GM12878 (cell line): ENCODE measurements around the gene KLLN.

Source experiments
- ATF3 ChIP-seq: IDR thresholded peaks from 2 replicates; pipeline ENCODE4 v1.6.1; 2011; ENCODE audit warnings: low read depth, mild to moderate bottlenecking, low read length, moderate library complexity, borderline replicate concordance; ENCODE audit errors: extremely low read depth
- CTCF ChIP-seq, 3 experiments: IDR thresholded peaks in 2 of 3; conservative IDR thresholded peaks in 1 of 3; 2 replicates each; pipeline ENCODE4 v1.5.1; 2011; ENCODE audit warnings: low read depth in 3 of 3, low read length in 3 of 3, mild to moderate bottlenecking in 3 of 3, control low read depth in 2 of 3, moderate library complexity in 2 of 3, inconsistent platforms in 1 of 3, mixed read lengths in 1 of 3; ENCODE audit not compliant: control insufficient read depth in 2 of 3, insufficient read depth in 1 of 3; ENCODE audit errors: extremely low read depth in 1 of 3
- NKRF ChIP-seq: fragments of 450-650 bp; conservative IDR thresholded peaks from 2 replicates; pipeline ENCODE4 v1.6.1; 2017; ENCODE audit warnings: mild to moderate bottlenecking, moderate library complexity
- POLR2AphosphoS2 ChIP-seq: IDR thresholded peaks from 2 replicates; pipeline ENCODE4 v1.6.1; 2011; ENCODE audit warnings: low read depth, mild to moderate bottlenecking, low read length, improper control_type of control experiment, moderate library complexity
- SMC3 ChIP-seq: IDR thresholded peaks from 2 replicates; pipeline ENCODE4 v1.6.1; 2011; ENCODE audit warnings: low read length, improper control_type of control experiment, borderline replicate concordance
- TCF12 ChIP-seq: IDR thresholded peaks from 2 replicates; pipeline ENCODE4 v1.6.1; 2011; ENCODE audit warnings: low read depth, mild to moderate bottlenecking, low read length

GRCh38 chr10:87878664-87879459 is 15.5 kb upstream of the KLLN start:
- no peak for TF ChIP-seq POLR2AphosphoS2
- TF ChIP-seq NKRF, result no peak
- no peak for TF ChIP-seq ATF3
- no peak for TF ChIP-seq CTCF (IDR thresholded peaks at IDR 0.05 in 2 of 3, conservative IDR thresholded peaks at IDR 0.05 in 1 of 3; ENCODE audit: control insufficient read depth in 2 of 3, extremely low read depth in 1 of 3, insufficient read depth in 1 of 3, low read depth in 3 of 3, low read length in 3 of 3)
- TF ChIP-seq TCF12, result no peak
- no peak for TF ChIP-seq SMC3
